Panc1 (cell line): ENCODE data around the gene KIF1A. TPM values are rescaled to one million over a fixed set of nuclear protein-coding genes. Genes with fewer than 3 reads are reported as not detected.

Source experiments
- ATAC-seq: fragments of 200-7000 bp; cut with Tn5 transposase; 2 replicates; pipeline ENCODE4 v1.9.1; 2020; ENCODE audit warnings: mild to moderate bottlenecking, moderate library complexity
- BruUV-seq: library from RNA; stranded (reverse); fragments of 400-500 nt; replicated peaks from 2 replicates; lab custom pipeline; 2021; lab: Mats Ljungman, UMichigan
- CTCF ChIA-PET: fragments of 300-600 bp; sonication (Branson Sonifier 250); formaldehyde crosslinking; loops from one replicate; lab custom pipeline; 2022; ENCODE audit warnings: antibody characterized with exemption; lab: Charles Lee
- POLR2A ChIA-PET: fragments of 300-600 bp; sonication (Branson Sonifier 250); formaldehyde crosslinking; loops from one replicate; lab custom pipeline; 2022; ENCODE audit warnings: antibody characterized with exemption; lab: Charles Lee
- DNase-seq: peaks from one replicate; pipeline ENCODE4 v3.0.0-alpha.2; 2010; ENCODE audit warnings: low read depth, low spot score
- H3K27ac ChIP-seq: 2 replicates; pipeline ENCODE4 v1.5.1; 2011; ENCODE audit warnings: mild to moderate bottlenecking, low read length, inconsistent platforms
- H3K27me3 ChIP-seq: fragments of 200-500 bp; sonication (Bioruptor generic); 2 replicates; pipeline ENCODE4 v1.6.0; 2014; ENCODE audit warnings: low read length, inconsistent platforms; ENCODE audit not compliant: control insufficient read depth, insufficient read depth
- H3K36me3 ChIP-seq: fragments of 200-500 bp; sonication (Bioruptor generic); 2 replicates; pipeline ENCODE4 v1.5.1; 2014; ENCODE audit warnings: inconsistent platforms, mild to moderate bottlenecking, low read length, moderate library complexity; ENCODE audit not compliant: control insufficient read depth, insufficient read depth
- H3K4me1 ChIP-seq: 2 replicates; pipeline ENCODE4 v1.5.1; 2011; ENCODE audit warnings: inconsistent platforms, mild to moderate bottlenecking, low read length, moderate library complexity; ENCODE audit not compliant: control insufficient read depth, insufficient read depth
- H3K4me3 ChIP-seq, 2 experiments: 2 replicates each; pipeline ENCODE4 v1.5.1; 2011 to 2012; ENCODE audit warnings: low read depth in 2 of 2, low read length in 2 of 2, mild to moderate bottlenecking in 2 of 2, inconsistent platforms in 1 of 2, moderate library complexity in 1 of 2
- H3K9me3 ChIP-seq: fragments of 200-500 bp; sonication (Bioruptor generic); 2 replicates; pipeline ENCODE4 v1.5.1; 2014; ENCODE audit warnings: low read depth, mild to moderate bottlenecking, inconsistent platforms, low read length, moderate library complexity; ENCODE audit not compliant: control insufficient read depth, insufficient read depth
- POLR2AphosphoS5 ChIP-seq: IDR thresholded peaks from 2 replicates; pipeline ENCODE4 v1.6.1; 2012; ENCODE audit warnings: mild to moderate bottlenecking, low read depth, low read length, moderate library complexity
- REST ChIP-seq, 2 experiments: IDR thresholded peaks; 2 replicates each; pipeline ENCODE4 v1.6.1; 2011 to 2012; ENCODE audit warnings: low read depth in 2 of 2, control low read depth in 1 of 2, low read length in 1 of 2, mild to moderate bottlenecking in 1 of 2, moderate library complexity in 1 of 2; ENCODE audit not compliant: insufficient read depth in 1 of 2
- SIN3A ChIP-seq: IDR thresholded peaks from 2 replicates; pipeline ENCODE4 v1.6.1; 2012; ENCODE audit warnings: low read depth, mild to moderate bottlenecking, low read length, moderate library complexity, borderline replicate concordance; ENCODE audit not compliant: insufficient read depth
- TCF7L2 ChIP-seq: IDR thresholded peaks from 2 replicates; pipeline ENCODE4 v1.6.1; 2011; ENCODE audit warnings: mild to moderate bottlenecking, low read depth, low read length, inconsistent platforms
- in situ Hi-C: cut with HindIII; loops from 2 replicates; pipeline ENCODE4 v1.10.0; 2016; ENCODE audit warnings: low sequenced_read_pairs, low pct_unique_long_range_greater_than_20kb
- intact Hi-C: fragments of 100-400 bp; cut with micrococcal nuclease; formaldehyde crosslinking; loops from one replicate; pipeline ENCODE4 v1.10.0; 2022; ENCODE audit not compliant: unreplicated experiment
- total RNA-seq: library from RNA; stranded (reverse); gene quantifications from one replicate; pipeline ENCODE4 v1.2.1, GENCODE V29; 2021; ENCODE audit not compliant: unreplicated experiment
- TF ChIP-seq, protein P1 (sequence below): fragments of 450-650 bp; IDR thresholded peaks from 2 replicates; pipeline ENCODE4 v1.5.1; 2017; ENCODE audit warnings: mild to moderate bottlenecking

Gene KIF1A
- total RNA-seq, 1 experiment from 2014 or later: 132 TPM

DNA sequence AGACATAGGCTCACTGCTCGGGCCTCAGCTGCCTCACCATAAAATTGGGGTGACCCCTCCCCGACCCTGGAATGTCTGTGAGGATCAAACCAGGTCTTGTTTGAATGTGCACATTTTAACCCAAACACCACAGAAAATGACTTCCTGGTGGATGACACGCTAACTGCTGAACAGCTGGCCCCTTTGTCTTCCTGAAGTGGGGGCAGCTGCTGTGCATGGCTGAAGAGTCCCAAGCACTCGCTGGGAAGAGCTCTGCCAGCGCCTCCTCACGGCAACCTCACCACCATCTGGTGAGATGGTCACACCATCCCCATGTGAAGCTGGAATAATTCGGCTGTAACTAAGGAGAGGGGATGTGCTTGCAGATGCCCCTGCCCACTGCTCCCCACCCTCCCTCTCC, 94.3 kb downstream of the KIF1A start:
- Histone ChIP-seq H3K4me1 (no peaks in the 10 kb centered on the region), H3K27me3 (no peaks in the 10 kb centered on the region), H3K4me3 (no peak overlapping the region), H3K27ac (no peak overlapping the region), H3K36me3 (no peaks in the 10 kb centered on the region), H3K9me3 (no peaks in the 10 kb centered on the region)
- CTCF ChIA-PET: no interaction called here
- intact Hi-C loops (no loop called here), in situ Hi-C loops (no loop called here)
- no TSS peak for BruUV-seq
- ATAC-seq: no peak
- no peak for DNase-seq
- no peak for TF ChIP-seq REST (IDR thresholded peaks at IDR 0.05; ENCODE audit: insufficient read depth in 1 of 2, low read depth in 2 of 2, low read length in 1 of 2)
- TF ChIP-seq POLR2AphosphoS5: no peak
- TF ChIP-seq, protein P1, sequence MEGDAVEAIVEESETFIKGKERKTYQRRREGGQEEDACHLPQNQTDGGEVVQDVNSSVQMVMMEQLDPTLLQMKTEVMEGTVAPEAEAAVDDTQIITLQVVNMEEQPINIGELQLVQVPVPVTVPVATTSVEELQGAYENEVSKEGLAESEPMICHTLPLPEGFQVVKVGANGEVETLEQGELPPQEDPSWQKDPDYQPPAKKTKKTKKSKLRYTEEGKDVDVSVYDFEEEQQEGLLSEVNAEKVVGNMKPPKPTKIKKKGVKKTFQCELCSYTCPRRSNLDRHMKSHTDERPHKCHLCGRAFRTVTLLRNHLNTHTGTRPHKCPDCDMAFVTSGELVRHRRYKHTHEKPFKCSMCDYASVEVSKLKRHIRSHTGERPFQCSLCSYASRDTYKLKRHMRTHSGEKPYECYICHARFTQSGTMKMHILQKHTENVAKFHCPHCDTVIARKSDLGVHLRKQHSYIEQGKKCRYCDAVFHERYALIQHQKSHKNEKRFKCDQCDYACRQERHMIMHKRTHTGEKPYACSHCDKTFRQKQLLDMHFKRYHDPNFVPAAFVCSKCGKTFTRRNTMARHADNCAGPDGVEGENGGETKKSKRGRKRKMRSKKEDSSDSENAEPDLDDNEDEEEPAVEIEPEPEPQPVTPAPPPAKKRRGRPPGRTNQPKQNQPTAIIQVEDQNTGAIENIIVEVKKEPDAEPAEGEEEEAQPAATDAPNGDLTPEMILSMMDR: no peak
- TF ChIP-seq TCF7L2: no peak
- no peak for TF ChIP-seq SIN3A
- POLR2A ChIA-PET: no interaction called here

- POLR2A ChIA-PET: no interaction called here
- ATAC-seq (no peak), DNase-seq (no peak)
- CTCF ChIA-PET: no interaction called here
- TF ChIP-seq, protein P1: no peak
- TF ChIP-seq POLR2AphosphoS5 (no peak), SIN3A (no peak), REST (IDR thresholded peaks at IDR 0.05; ENCODE audit: insufficient read depth in 1 of 2, low read depth in 2 of 2, low read length in 1 of 2) (no peak), TCF7L2 (no peak)
- in situ Hi-C loops: no loop called here
- Histone ChIP-seq H3K36me3 (no peaks in the 10 kb centered on the region), H3K4me3 (no peak overlapping the region), H3K9me3 (no peaks in the 10 kb centered on the region), H3K27ac (no peak overlapping the region), H3K4me1 (no peaks in the 10 kb centered on the region), H3K27me3 (no peaks in the 10 kb centered on the region)
- no TSS peak for BruUV-seq
- intact Hi-C loops: no loop called here
Measured at GRCh38 chr2:240725266-240725665, 94.8 kb downstream of the KIF1A start.
